ENCODE data around the gene DNAJB6.

GRCh38 chr7:157370742-157371141, 33.9 kb downstream of the DNAJB6 start:
- TF ChIP-seq CTCF (IDR thresholded peaks at IDR 0.05; ENCODE audit: low read depth, low read length) (no peak), POLR2A (IDR thresholded peaks at IDR 0.05; ENCODE audit: extremely low read depth, insufficient read length) (no peak), MAX (IDR thresholded peaks at IDR 0.05; ENCODE audit: low read depth, low read length) (no peak)
